ENCODE results near the gene MROH2B. TPM values are rescaled to one million over a fixed set of nuclear protein-coding genes. Genes with fewer than 3 reads are reported as not detected.
"Not testable (repeated sequence)": the region's sequence is repeated elsewhere in the genome, so short reads cannot be mapped to it uniquely, and the experiment has no call there.

Gene MROH2B
- total and polyA plus RNA-seq, 5 donors from 2014 or later, result not detected

DNA sequence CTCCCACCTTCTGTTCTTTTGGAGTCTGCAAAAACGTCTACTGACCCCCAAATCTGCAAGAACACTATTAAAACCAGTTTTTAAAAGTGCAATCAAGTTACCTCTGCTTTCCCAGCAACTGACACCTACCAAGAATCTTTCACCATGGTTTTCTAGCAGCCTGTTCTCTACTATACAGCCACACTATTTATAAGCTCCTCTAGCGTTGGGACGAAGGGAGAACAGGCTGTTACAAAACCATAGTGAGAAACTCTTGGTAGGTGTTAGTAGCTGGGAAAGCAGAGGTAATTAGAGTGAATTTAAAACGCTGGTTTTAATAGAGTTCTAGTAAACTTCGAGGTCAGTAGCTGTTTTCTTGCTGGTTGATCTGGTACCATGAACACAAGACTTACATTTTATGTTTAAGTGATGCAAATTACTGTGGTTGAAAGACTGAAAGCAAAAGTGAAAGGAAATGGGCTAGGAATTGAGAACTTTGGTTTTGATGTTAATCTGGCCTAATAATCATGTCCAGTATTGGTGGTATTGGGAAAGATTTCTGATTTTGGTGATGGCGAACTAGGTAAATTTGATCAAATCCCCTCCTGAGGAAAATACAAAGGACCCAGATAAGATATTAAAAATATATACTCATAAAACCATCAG, 5.3 kb downstream of the MROH2B start:
- no peaks in the 10 kb centered on the region for H3K9me3 ChIP-seq (ENCODE audit: control insufficient read depth in 2 of 2, low read length in 2 of 2)
- no peak overlapping the region for H3K27ac ChIP-seq (ENCODE audit: insufficient read depth, low read length, poor library complexity, severe bottlenecking)
- H3K9me3 Mint-ChIP-seq, result peaks cover 0 to 3% (median 0%) of the 10 kb centered on the region in 7 donors
- no peaks in the 10 kb centered on the region for H3K36me3 Mint-ChIP-seq
- peaks cover 0 to 3% (median 0%) of the 10 kb centered on the region in 4 donors for H3K4me1 Mint-ChIP-seq
- no peak overlapping the region for H3K4me3 Mint-ChIP-seq
- ATAC-seq (ENCODE audit: low read depth in 2 of 2), result no peak
- no peaks in the 10 kb centered on the region for H3K27me3 ChIP-seq (ENCODE audit: control insufficient read depth, insufficient read depth, low read length)
- no peak overlapping the region for H3K4me3 ChIP-seq (ENCODE audit: low read depth, low read length)
- no peaks in the 10 kb centered on the region for H3K4me1 ChIP-seq (ENCODE audit: control insufficient read depth, insufficient read depth, low read length, poor library complexity, severe bottlenecking)
- no peaks in the 10 kb centered on the region for H3K36me3 ChIP-seq (ENCODE audit: control insufficient read depth, insufficient read depth, low read length)
- H3K27ac Mint-ChIP-seq, result peak overlapping the region in 1 of 3 donors; percentile 65
- no peak for DNase-seq
- peaks cover 4% of the 10 kb centered on the region for H3K27me3 Mint-ChIP-seq

DNA sequence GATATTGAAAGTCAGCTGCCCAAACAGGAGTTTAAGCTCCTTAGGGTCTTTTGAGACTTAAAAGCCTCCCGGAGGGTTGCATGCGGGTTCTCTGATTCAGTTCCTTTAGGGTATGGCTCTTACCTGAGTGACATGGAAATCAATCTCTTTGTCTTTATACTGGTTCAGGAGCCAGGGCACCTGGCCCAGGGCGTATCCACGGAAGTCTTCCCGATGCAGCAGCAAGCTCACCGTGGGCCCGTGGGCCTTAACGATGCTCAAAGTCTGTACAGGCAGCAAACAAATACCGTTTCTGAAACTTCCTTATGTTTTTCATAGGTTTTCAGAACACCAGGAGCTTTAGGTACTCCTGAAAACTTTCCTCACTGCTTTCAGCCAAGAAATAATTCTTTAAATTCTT, 13.2 kb downstream of the MROH2B start:
- Mint-ChIP-seq H3K9me3 (peaks cover 0 to 7% (median 0%) of the 10 kb centered on the region in 7 donors), H3K36me3 (no peaks in the 10 kb centered on the region), H3K27me3 (no peaks in the 10 kb centered on the region), H3K27ac (no peak overlapping the region), H3K4me3 (no peak overlapping the region), H3K4me1 (no peaks in the 10 kb centered on the region)
- Histone ChIP-seq H3K4me1 (ENCODE audit: control insufficient read depth, insufficient read depth, low read length, poor library complexity, severe bottlenecking) (no peaks in the 10 kb centered on the region), H3K36me3 (ENCODE audit: control insufficient read depth, insufficient read depth, low read length) (no peaks in the 10 kb centered on the region), H3K27ac (ENCODE audit: insufficient read depth, low read length, poor library complexity, severe bottlenecking) (no peak overlapping the region), H3K27me3 (ENCODE audit: control insufficient read depth, insufficient read depth, low read length) (no peaks in the 10 kb centered on the region), H3K4me3 (ENCODE audit: low read depth, low read length) (no peak overlapping the region), H3K9me3 (ENCODE audit: control insufficient read depth in 2 of 2, low read length in 2 of 2) (no peaks in the 10 kb centered on the region)
- DNase-seq, result no peak
- ATAC-seq (ENCODE audit: low read depth in 2 of 2), result no peak

DNA sequence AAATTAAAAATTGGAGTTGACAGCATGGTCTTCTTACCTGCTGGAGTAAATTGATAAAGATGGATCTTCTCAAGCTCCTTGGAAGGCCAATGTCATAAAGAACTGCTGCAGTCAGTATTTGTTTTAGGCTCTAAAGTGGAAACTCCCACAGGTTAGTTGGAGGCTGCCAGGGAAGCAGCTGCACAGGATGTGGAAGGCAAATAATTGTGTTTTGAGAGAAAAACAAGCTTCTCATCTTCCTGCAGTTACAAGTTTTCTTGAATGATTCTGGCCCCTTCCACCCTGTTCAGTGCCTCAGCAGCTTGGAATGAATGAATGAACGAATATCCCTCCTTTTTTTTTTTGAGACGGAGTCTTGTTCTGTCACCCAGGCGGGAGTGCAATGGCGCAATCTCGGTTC, 13.9 kb downstream of the MROH2B start:
- H3K27me3 Mint-ChIP-seq, result no peaks in the 10 kb centered on the region
- H3K4me3 Mint-ChIP-seq, result no peak overlapping the region

DNA sequence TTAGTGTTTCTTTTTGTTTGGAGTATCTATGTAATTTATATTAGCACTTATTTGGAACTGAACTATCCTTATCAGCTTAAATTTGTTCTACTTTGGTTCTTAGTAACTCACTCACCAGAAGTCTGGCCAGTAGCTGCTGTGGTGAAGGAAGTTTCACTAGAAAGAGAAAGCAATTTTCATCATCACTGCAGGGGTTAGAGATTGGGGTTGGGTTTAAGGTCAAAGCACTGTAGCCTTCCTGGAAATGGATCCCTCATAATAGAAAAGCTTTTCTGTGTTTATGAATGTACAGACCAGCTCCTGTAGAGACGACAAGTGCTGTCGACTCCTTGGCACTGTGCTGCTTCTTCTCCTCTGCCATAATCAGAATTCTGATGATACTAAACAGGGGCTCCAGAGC, 22.2 kb downstream of the MROH2B start:
- no peaks in the 10 kb centered on the region for H3K27me3 Mint-ChIP-seq
- DNase-seq (no peak), ATAC-seq (ENCODE audit: low read depth in 2 of 2) (no peak)
- Histone ChIP-seq H3K36me3 (ENCODE audit: control insufficient read depth, insufficient read depth, low read length) (no peaks in the 10 kb centered on the region), H3K27ac (ENCODE audit: insufficient read depth, low read length, poor library complexity, severe bottlenecking) (no peak overlapping the region), H3K4me1 (ENCODE audit: control insufficient read depth, insufficient read depth, low read length, poor library complexity, severe bottlenecking) (no peaks in the 10 kb centered on the region), H3K4me3 (ENCODE audit: low read depth, low read length) (no peak overlapping the region), H3K9me3 (ENCODE audit: control insufficient read depth in 2 of 2, low read length in 2 of 2) (no peaks in the 10 kb centered on the region), H3K27me3 (ENCODE audit: control insufficient read depth, insufficient read depth, low read length) (no peaks in the 10 kb centered on the region)
- no peak overlapping the region for H3K27ac Mint-ChIP-seq
- peaks cover 0 to 3% (median 0%) of the 10 kb centered on the region in 7 donors for H3K9me3 Mint-ChIP-seq
- no peak overlapping the region for H3K4me3 Mint-ChIP-seq
- no peaks in the 10 kb centered on the region for H3K36me3 Mint-ChIP-seq
- H3K4me1 Mint-ChIP-seq, result no peaks in the 10 kb centered on the region

More for the DNA sequence above, 13.9 kb downstream of the MROH2B start:
- H3K4me1 Mint-ChIP-seq, result no peaks in the 10 kb centered on the region
- Histone ChIP-seq H3K4me3 (ENCODE audit: low read depth, low read length) (no peak overlapping the region), H3K27ac (ENCODE audit: insufficient read depth, low read length, poor library complexity, severe bottlenecking) (no peak overlapping the region), H3K4me1 (ENCODE audit: control insufficient read depth, insufficient read depth, low read length, poor library complexity, severe bottlenecking) (no peaks in the 10 kb centered on the region), H3K27me3 (ENCODE audit: control insufficient read depth, insufficient read depth, low read length) (no peaks in the 10 kb centered on the region), H3K9me3 (ENCODE audit: control insufficient read depth in 2 of 2, low read length in 2 of 2) (no peaks in the 10 kb centered on the region), H3K36me3 (ENCODE audit: control insufficient read depth, insufficient read depth, low read length) (no peaks in the 10 kb centered on the region)
- H3K27ac Mint-ChIP-seq, result no peak overlapping the region
- DNase-seq (no peak), ATAC-seq (ENCODE audit: low read depth in 2 of 2) (no peak)
- H3K9me3 Mint-ChIP-seq, result peaks cover 0 to 7% (median 0%) of the 10 kb centered on the region in 7 donors
- H3K36me3 Mint-ChIP-seq, result no peaks in the 10 kb centered on the region

DNA sequence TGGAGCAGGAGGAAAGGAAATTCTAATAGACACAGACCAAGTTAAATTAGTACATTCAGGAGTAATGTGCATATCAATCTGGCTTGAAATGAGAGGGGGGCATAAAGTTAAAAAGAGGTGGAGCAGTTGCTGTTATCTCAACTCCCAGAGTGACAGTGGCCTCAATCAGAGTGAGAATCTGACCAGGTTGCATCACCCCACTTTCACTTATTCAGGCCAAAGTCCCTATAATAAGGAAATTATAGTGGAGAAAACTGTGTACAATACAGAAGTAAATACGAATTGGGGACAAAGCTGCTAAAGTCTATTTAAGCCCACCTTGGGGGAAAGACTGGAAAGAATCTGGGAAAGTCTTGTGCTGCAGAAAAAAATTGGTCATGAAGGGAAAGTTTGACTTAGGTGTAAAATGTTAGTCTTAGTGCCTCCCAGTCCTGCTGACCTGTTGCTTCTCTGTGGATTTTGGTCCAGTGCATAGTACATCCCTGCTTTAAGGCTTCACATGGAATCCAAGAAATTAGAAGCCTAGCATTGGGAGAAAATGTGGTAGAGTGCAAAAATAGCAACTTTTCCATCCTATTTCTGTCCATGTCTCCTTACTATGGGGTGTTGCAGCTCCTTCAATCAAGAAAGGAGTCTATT, 27.9 kb downstream of the MROH2B start:
- ATAC-seq (ENCODE audit: low read depth in 2 of 2), result no peak
- peaks cover 0 to 4% (median 0%) of the 10 kb centered on the region in 7 donors for H3K9me3 Mint-ChIP-seq
- no peak for DNase-seq
- Histone ChIP-seq H3K4me3 (ENCODE audit: low read depth, low read length) (no peak overlapping the region), H3K4me1 (ENCODE audit: control insufficient read depth, insufficient read depth, low read length, poor library complexity, severe bottlenecking) (no peaks in the 10 kb centered on the region), H3K27me3 (ENCODE audit: control insufficient read depth, insufficient read depth, low read length) (no peaks in the 10 kb centered on the region), H3K36me3 (ENCODE audit: control insufficient read depth, insufficient read depth, low read length) (no peaks in the 10 kb centered on the region), H3K9me3 (ENCODE audit: control insufficient read depth in 2 of 2, low read length in 2 of 2) (no peaks in the 10 kb centered on the region), H3K27ac (ENCODE audit: insufficient read depth, low read length, poor library complexity, severe bottlenecking) (no peak overlapping the region)
- H3K4me3 Mint-ChIP-seq, result no peak overlapping the region
- no peaks in the 10 kb centered on the region for H3K4me1 Mint-ChIP-seq
- no peak overlapping the region for H3K27ac Mint-ChIP-seq
- H3K27me3 Mint-ChIP-seq, result no peaks in the 10 kb centered on the region
- no peaks in the 10 kb centered on the region for H3K36me3 Mint-ChIP-seq

DNA sequence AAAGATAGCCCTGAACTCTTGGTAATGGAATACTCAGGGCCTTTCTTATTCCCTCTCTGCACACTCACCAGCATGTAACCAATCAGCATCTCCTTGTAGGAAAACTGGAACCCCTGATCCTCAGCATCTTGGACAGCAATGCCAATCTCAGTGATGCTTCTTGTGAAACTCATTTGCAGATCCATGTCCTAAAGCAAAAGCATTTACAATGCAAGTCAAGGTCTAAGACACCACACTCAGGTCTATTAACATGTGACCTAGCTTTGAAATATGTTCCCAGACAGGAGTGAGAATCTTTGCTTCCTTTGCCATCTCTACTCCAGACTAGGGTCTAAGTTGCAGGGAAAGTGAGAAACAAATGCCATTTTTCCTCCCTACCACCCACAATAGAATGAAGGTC, 38.2 kb downstream of the MROH2B start:
- peaks cover 2 to 19% (median 5%) of the 10 kb centered on the region in 7 donors for H3K9me3 Mint-ChIP-seq
- H3K27ac Mint-ChIP-seq, result no peak overlapping the region
- Histone ChIP-seq H3K4me3 (ENCODE audit: low read depth, low read length) (no peak overlapping the region), H3K36me3 (ENCODE audit: control insufficient read depth, insufficient read depth, low read length) (no peaks in the 10 kb centered on the region), H3K9me3 (ENCODE audit: control insufficient read depth in 2 of 2, low read length in 2 of 2) (peaks cover 0 to 3% of the 10 kb centered on the region in 2 experiments), H3K4me1 (ENCODE audit: control insufficient read depth, insufficient read depth, low read length, poor library complexity, severe bottlenecking) (no peaks in the 10 kb centered on the region), H3K27me3 (ENCODE audit: control insufficient read depth, insufficient read depth, low read length) (no peaks in the 10 kb centered on the region), H3K27ac (ENCODE audit: insufficient read depth, low read length, poor library complexity, severe bottlenecking) (no peak overlapping the region)
- no peaks in the 10 kb centered on the region for H3K4me1 Mint-ChIP-seq
- no peak for DNase-seq
- no peaks in the 10 kb centered on the region for H3K27me3 Mint-ChIP-seq
- ATAC-seq (ENCODE audit: low read depth in 2 of 2), result no peak
- H3K4me3 Mint-ChIP-seq, result no peak overlapping the region
- no peaks in the 10 kb centered on the region for H3K36me3 Mint-ChIP-seq

DNA sequence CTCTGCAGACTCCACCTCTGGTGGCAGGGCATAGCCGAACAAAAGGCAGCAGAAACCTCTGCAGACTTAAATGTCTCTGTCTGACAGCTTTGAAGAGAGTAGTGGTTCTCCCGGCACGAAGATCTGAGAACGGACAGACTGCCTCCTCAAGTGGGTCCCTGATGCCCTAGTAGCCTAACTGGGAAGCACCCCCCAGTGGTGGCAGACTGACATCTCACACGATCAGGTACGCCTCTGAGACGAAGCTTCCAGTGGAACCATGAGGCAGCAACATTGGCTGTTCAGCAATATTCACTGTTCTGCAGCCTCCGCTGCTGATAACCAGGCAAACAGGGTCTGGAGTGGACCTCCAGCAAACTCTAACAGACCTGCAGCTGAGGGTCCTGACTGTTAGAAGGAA, 48.5 kb downstream of the MROH2B start:
- not testable (repeated sequence) for ATAC-seq (ENCODE audit: low read depth in 2 of 2); H3K4me1 Mint-ChIP-seq; H3K4me3 Mint-ChIP-seq; H3K36me3 ChIP-seq (ENCODE audit: control insufficient read depth, insufficient read depth, low read length); H3K27ac Mint-ChIP-seq; H3K36me3 Mint-ChIP-seq; H3K4me3 ChIP-seq (ENCODE audit: low read depth, low read length); H3K4me1 ChIP-seq (ENCODE audit: control insufficient read depth, insufficient read depth, low read length, poor library complexity, severe bottlenecking); H3K27me3 ChIP-seq (ENCODE audit: control insufficient read depth, insufficient read depth, low read length); H3K27me3 Mint-ChIP-seq; DNase-seq; H3K9me3 ChIP-seq (ENCODE audit: control insufficient read depth in 2 of 2, low read length in 2 of 2); H3K27ac ChIP-seq (ENCODE audit: insufficient read depth, low read length, poor library complexity, severe bottlenecking)
- peaks cover 0 to 11% (median 2%) of the 10 kb centered on the region in 7 donors for H3K9me3 Mint-ChIP-seq

DNA sequence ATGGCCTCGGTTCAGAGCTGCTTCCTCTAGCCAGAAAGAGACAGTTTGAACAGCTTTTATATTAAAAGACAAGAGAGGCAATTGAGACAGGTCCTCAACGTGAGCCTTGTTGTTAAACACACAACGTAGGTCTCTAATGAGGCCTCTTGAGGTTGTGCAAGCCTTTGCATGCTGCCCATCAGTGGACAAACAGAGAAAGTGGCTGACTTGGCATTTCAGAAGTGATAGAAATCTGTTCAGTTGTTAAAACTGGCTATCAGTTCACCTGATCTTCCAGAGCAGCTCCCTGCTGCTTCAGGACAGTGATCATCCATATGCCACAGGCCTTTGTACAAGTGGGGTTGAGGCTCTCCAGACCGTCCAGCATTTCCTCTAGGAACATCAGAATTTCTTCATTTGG, 58.8 kb downstream of the MROH2B start:
- Mint-ChIP-seq H3K9me3 (peaks cover 0 to 4% (median 0%) of the 10 kb centered on the region in 7 donors), H3K27me3 (no peaks in the 10 kb centered on the region), H3K4me1 (no peaks in the 10 kb centered on the region), H3K36me3 (no peaks in the 10 kb centered on the region), H3K4me3 (no peak overlapping the region), H3K27ac (no peak overlapping the region)
- ATAC-seq (ENCODE audit: low read depth in 2 of 2), result no peak
- Histone ChIP-seq H3K36me3 (ENCODE audit: control insufficient read depth, insufficient read depth, low read length) (no peaks in the 10 kb centered on the region), H3K4me1 (ENCODE audit: control insufficient read depth, insufficient read depth, low read length, poor library complexity, severe bottlenecking) (no peaks in the 10 kb centered on the region), H3K27ac (ENCODE audit: insufficient read depth, low read length, poor library complexity, severe bottlenecking) (no peak overlapping the region), H3K4me3 (ENCODE audit: low read depth, low read length) (no peak overlapping the region), H3K27me3 (ENCODE audit: control insufficient read depth, insufficient read depth, low read length) (no peaks in the 10 kb centered on the region), H3K9me3 (ENCODE audit: control insufficient read depth in 2 of 2, low read length in 2 of 2) (no peaks in the 10 kb centered on the region)
- no peak for DNase-seq
